H54 (cell line): ENCODE data around the gene SKAP1.
A peak's percentile ranks its signal among the peaks of the same experiment; 100 is the strongest.
"Not testable (repeated sequence)": the region's sequence is repeated elsewhere in the genome, so short reads cannot be mapped to it uniquely, and the experiment has no call there.

Source experiments
- DNase-seq: peaks from one replicate; pipeline ENCODE4 v3.0.0; 2011; ENCODE audit warnings: low spot score, mixed read lengths; ENCODE audit not compliant: insufficient read length
- FAIRE-seq: peaks from 3 replicates; lab custom pipeline; 2011; peaks lifted over from hg19 to GRCh38; lab: Jason Lieb, UNC
- POLR2A ChIP-seq: IDR thresholded peaks from 2 replicates; pipeline ENCODE4 v1.6.1; 2011; ENCODE audit warnings: low read depth, mild to moderate bottlenecking, low read length

Gene SKAP1

GRCh38 chr17:48439875-48440505, 10.0 kb upstream of the SKAP1 start:
- TF ChIP-seq POLR2A = no peak
- DNase-seq = no peak
- no peak for FAIRE-seq

- no peak for DNase-seq
- TF ChIP-seq POLR2A = no peak
- FAIRE-seq = no peak
These were observed 9.3 kb upstream of the SKAP1 start for GRCh38 chr17:48439110-48439850.

GRCh38 chr17:48438516-48439061, 8.6 kb upstream of the SKAP1 start:
- TF ChIP-seq POLR2A = no peak
- FAIRE-seq (no peak), DNase-seq (no peak)

- no peak for DNase-seq
- no peak for TF ChIP-seq POLR2A
- no peak for FAIRE-seq
These were observed 3.9 kb upstream of the SKAP1 start for GRCh38 chr17:48433896-48434295.

- TF ChIP-seq POLR2A = no peak
- DNase-seq (no peak), FAIRE-seq (no peak)
These were observed 3.1 kb upstream of the SKAP1 start for GRCh38 chr17:48432820-48433775.

GRCh38 chr17:48429156-48429555, 858 bp downstream of the SKAP1 start:
- no peak for FAIRE-seq
- TF ChIP-seq POLR2A = no peak
- no peak for DNase-seq

- DNase-seq = no peak
- no peak for TF ChIP-seq POLR2A
- no peak for FAIRE-seq
These were observed 2.4 kb downstream of the SKAP1 start for GRCh38 chr17:48427598-48427997.

GRCh38 chr17:48426761-48427500, 3.1 kb downstream of the SKAP1 start:
- FAIRE-seq (no peak), DNase-seq (no peak)
- TF ChIP-seq POLR2A = no peak

GRCh38 chr17:48426019-48426665, 3.9 kb downstream of the SKAP1 start:
- TF ChIP-seq POLR2A = no peak
- peak; percentile 78 for FAIRE-seq
- no peak for DNase-seq

GRCh38 chr17:48422060-48422459, 8.0 kb downstream of the SKAP1 start:
- DNase-seq, FAIRE-seq: not testable (repeated sequence)

- no peak for FAIRE-seq
- no peak for DNase-seq
These were observed 9.2 kb downstream of the SKAP1 start for GRCh38 chr17:48420823-48421222.

GRCh38 chr17:48416971-48417370, 13.0 kb downstream of the SKAP1 start:
- no peak for TF ChIP-seq POLR2A
- FAIRE-seq (peak; percentile 80), DNase-seq (no peak)

More at GRCh38 chr17:48420823-48421222, 9.2 kb downstream of the SKAP1 start:
- no peak for TF ChIP-seq POLR2A
